Skin of body (tissue), 2 donors: ENCODE results near the gene BCO2. TPM values are rescaled to one million over a fixed set of nuclear protein-coding genes. Genes with fewer than 3 reads are reported as not detected.

ENCODE experiments used
- DNase-seq: peaks from one replicate; lab custom pipeline; 2025; lab: John Stamatoyannopoulos, UW
- total RNA-seq: library from RNA; depleted of rRNA; stranded (reverse); fragments of >200 nt; gene quantifications from one replicate; pipeline ENCODE4 v1.2.3, GENCODE V29; 2014

The BCO2 gene
- total RNA-seq, 1 donor from 2014 or later = 4.9 TPM

DNA sequence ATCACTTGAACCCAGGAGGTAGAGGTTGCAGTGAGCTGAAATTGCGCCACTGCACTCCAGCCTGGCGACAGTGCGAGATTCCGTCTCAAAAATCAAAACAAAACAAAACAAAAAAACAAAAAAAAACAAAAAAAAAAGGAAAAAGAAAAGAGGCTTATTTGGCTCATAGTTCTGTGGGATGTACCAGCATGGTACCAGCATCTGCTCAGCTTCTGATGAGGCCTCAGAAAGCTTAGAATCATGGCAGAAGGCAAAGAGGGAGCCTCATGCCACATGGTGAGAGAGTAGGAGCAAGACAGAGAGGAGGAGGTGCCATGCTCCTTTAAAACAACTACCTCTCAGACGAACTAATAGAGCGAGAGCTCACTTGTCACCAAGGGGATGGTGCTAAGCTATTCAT lies 40.3 kb downstream of the BCO2 start:
- no peak for DNase-seq

DNA sequence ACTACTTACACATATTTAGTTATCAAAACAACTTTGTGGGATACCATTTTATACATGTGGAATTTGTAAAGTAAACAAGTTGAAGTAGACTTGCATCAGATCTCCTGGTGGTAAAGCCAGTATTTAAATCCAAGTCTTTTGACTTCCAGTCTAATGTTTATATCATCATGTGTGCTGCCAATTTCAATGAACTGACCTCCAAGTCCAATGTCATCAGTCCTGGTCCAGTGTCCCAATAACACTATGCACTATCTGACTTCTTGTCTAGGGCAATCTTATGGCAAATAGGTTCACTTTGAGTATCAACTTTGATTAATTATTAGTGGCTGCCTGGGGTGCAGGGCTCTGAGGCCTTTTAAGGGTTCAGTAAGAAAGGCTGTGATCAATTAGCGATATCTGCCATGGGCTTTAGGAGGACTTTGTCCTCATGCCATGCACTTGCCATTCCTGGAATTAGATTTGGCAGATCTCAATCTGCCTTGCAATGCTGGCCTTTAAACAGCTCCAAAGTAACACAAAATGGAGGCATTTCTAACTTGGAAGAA lies 41.3 kb downstream of the BCO2 start:
- DNase-seq = no peak

DNA sequence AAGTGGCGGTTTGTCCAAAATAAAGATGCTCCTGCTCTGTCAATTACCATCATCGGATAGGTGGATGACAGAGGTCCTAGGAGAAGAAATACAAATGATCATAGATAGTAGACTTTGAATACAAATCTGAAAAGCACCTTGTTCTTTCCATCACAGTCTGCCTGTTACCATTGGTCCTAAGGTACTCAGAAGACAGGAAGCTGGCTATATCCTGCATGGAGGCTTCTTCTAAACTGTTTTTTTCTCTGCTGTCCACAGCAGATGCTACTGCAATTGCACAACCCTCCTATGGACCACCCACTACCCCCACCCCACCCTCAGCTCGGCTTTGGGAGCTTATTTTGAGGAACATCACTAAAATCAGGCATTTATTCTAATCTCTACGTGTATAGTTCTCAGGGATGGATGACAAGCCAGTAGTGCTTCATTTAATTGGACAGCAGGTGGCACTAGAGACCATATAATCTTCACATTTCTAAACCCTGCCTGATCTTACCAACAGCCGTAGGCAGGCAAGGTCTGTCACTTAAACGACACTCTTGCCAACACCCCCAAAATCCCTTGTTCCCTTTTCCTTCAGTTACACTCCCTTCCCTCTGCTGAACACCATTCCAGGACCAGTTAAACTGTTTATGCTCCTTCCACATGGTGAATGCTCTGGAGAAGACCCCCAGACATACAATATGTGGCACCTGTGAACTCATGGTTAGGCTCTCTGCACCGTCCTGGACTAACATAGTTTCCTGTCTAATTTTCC lies 44.3 kb downstream of the BCO2 start:
- peak; percentile 31 for DNase-seq

DNA sequence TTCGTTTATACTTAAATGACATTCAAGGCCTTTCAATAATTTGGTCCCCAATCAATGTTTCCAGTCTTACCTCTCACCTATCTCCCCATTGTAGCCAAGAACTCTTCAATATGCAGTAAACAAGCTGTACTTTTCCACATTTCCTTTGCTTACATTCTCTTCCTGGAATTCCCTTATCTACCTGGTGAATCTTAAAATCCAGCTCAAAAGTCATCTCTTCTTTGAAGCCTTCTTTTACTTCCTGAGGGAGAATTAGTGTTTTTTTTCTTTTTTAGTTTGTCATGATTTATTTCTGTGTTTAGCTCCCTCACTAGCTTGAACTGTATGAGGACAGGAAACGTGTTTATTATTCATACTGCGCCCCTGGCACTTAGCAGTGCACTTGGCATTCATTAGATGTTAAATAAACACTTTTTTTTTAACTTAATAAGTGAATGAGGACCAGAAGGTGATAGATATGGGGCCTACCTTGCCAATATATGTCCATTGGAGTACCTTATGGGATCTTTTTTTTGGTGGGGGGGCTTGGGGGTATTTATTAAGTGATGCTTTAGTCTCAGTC lies 46.0 kb downstream of the BCO2 start:
- no peak for DNase-seq

DNA sequence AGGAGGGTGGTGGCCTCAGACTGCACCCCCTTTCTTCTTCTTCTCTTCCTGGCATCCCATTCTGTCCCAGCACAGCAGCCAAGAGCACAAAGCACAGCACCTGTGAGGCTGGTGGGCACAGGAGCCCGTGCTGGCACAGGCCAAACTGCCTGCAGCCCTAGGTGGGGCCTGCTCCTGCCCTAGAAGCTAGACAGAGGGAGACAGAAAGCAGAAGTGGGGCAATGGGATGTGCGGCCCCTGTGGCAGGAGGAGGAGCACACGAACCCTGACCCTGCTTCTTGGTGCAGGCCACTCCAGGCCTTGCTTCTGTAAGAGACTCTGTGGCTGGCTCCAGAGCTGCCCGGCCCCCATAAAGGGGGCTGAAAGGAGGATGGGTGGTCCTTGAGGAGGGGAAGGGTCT lies 47.0 kb downstream of the BCO2 start:
- no peak for DNase-seq

DNA sequence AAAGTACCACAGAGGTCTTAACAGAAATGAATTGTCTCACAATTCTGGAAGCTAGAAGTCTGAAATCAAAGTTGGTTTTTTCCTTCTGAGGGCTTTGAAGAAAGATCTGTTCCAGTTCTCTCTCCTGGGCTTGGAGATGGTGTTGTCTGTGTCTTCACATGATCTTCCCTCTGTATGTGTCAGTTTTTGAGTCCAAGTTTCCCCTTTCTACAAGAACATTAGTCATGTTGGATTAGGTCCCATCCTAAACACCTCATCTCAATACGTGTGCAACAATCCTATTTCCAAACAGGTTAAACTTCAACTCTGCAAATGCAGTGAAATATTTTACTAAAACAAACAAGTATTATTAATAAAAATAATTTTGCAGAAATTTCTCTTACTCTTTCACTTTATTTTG lies 47.8 kb downstream of the BCO2 start:
- no peak for DNase-seq

DNA sequence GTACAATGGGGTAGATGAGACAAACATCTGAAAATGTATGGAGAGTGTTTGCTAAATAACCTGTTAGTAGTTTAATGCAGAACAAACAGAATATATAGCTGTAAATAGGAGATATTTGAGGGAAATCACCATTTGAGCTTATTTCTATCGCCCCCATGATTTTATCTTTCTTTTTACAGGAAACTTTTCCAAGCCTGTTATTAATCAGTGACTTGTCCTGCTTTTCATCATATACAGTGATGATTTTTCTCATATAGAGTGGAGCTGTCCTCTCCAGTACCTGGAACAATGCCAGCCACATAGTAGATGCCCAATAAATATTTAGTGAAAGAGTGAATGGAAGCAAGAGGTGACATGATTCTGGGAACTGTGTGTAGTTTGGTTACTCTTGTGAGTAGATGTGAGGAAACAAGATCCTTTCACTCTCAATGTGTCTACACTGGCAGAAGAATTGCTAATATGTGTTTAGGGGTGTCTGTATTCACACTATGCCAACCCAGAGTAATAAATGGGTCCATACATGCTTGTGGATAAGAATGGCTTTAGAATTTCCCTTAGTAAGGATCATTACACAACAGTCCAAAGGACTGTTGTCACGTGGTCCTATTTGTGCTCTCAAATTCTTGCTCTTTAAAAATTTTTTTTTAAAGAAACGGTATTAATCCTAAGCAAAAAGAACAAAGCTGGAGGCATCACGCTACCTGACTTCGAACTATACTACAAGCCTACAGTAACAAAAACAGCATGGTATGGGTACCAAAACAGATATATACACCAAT lies 48.6 kb downstream of the BCO2 start:
- no peak for DNase-seq

DNA sequence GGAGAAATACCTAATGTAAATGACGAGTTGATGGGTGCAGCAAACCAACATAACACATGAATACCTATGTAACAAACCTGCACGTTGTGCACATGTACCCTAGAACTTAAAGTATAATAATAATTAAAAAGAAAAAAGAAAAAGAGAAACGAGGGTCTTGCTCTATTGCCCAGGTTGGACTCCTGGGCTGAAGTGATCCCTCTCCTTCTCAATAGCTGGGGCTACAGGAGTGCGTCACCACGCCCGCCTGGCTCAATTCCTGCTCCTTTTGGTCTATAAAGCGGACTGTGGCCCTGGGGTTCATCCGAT lies 50.4 kb downstream of the BCO2 start:
- DNase-seq = no peak

DNA sequence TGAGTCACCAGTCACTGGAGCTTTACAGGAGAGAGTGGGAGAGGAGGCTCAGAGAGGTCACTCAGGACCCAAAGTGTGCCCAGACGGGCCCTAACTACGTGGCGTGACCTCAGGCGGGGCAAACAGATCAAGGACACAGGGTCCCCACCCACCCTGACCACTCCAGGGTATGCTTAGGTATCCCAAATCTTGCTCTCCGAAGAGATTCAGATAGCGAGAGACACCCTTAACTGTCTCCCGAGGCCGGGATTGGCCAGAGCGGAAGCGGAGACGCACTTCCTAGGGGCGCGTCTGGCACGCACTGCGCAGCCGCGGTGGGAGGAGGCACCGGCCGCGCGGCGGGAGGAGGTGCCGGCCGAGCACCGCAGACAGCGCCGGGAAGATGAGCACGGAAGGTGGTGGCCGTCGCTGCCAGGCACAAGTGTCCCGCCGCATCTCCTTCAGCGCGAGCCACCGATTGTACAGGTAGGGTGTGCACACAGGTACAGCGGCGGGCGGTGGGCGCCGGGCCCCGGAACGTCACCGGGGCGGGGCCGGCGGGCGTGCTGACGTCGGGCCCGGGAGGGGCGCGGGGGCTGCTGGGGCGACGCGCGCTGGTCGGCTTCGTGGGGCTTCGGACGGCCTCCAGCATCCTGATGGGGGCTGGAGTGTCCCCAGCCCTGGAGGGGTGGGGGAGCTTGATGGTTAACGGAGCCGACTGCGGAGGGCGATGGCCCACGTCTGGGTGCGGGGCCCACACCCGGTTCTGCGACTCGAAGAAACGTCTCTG lies 50.9 kb downstream of the BCO2 start, which contains the start of gene PTS:
PTS (plus strand) TSS at position 367 of the 769 bp plus-strand sequence; CDS start at position 383, 16 bp downstream.
- peak; percentile 83 for DNase-seq

DNA sequence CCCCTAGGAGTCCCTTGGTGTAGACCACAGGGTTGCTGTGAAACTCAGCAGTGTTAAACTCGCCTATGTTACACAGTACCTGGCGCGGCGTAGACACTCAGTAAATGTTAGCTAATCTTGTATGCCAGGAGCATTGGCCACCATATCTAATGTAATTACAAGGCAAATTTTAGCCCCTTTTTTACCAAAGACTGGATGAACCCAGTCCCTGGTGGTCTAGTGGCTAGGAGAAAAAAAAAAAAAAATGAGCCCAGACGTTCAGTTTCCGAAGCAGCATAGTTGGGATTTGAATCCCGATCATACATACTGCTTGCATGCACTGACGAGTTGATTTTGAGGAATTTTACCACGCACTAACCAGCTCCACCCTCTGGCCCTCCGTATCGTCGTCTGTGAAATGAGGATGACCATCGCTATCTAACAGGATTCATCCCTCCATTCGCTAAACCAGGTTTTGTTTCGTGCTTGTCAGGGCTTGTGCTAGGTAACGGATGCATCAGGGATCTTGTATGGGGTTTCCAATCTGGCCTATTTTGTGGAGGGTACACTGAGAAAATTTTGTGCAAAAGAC lies 51.6 kb downstream of the BCO2 start:
- no peak for DNase-seq

DNA sequence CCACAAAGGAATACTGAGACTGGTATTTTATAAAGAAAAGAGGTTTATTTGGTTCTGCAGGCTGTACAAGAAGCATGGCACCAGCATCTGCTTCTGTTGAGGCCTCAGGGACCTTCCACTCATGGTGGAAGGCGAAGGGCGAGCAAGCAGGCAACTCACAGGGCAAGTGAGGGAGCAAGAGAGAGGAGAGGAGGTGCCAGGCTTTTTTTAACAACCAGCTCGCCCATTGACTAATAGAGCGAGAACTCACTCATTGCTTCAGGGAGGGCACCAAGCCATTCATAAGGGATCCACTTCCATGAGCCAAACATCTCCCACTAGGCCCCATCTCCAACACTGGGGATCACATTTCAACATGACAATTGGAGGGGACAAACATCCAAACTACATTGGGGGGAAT lies 52.2 kb downstream of the BCO2 start:
- no peak for DNase-seq

DNA sequence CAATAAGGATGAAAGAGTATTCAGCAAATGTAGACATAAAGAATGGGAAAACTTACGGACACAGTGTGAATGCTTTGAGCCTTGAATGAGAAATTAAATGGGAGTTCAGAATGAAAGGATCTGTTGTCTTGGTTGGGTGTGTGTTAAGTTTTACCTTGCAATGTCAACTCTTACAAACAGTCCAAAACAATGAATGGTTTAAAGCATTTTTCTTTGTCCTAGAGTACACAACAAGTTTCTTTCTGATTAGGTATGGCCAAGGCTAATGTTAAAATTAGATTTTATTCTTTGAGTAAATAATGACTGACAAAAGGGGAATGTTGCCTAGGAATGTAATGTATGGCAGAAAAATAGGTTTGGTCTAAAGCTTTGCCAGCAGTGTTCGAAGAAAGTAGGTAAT lies 53.4 kb downstream of the BCO2 start:
- no peak for DNase-seq

DNA sequence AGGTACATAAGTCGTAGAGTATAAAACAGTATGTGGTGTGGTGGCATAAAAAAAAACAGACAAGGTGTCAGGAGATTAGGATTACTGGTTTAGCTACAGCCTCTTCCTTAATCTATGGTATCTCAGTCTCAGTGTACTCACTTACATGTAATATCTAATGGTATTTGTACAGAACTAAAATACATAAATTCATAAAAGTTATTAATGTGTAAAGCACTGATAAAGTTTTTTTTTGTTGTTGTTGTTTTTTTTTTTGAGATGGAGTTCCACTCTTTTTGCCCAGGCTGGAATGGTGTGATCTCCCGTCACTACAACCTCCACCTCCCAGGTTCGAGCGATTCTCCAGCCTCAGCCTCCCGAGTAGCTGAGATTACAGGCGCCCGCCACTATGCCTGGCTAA lies 53.8 kb downstream of the BCO2 start:
- DNase-seq = no peak

DNA sequence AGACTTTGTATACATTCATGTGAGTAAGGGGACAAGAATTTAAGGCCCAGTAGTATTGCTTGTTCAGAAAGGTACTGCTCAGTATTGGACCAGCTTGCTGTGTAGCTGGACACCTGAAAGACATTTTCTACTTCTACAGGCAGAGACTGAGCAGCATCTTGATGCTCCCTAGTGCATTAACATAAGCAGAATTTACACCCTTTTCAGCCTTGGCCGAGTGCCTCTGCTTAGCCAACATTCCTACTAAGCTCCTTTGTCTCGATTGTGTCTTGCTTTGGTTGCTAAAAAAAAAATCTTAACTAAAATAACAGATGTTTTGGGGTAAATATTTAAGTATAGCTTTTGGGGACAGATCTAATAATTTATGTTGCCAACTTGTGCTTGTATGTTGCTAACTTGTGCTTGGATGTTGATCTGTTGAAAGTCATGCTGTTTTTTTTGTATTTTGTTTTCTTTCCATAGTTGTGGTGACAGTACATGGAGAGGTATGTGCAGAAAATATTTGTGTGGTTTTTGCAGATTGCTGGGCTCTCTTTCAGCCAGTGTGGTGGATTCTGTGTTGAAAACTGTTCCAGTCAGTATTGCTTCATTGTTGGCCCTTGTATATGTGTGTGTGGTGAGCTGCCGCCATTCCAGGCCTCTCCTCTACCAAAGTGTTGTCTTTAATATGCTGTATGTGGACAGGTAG lies 54.6 kb downstream of the BCO2 start:
- DNase-seq = no peak

DNA sequence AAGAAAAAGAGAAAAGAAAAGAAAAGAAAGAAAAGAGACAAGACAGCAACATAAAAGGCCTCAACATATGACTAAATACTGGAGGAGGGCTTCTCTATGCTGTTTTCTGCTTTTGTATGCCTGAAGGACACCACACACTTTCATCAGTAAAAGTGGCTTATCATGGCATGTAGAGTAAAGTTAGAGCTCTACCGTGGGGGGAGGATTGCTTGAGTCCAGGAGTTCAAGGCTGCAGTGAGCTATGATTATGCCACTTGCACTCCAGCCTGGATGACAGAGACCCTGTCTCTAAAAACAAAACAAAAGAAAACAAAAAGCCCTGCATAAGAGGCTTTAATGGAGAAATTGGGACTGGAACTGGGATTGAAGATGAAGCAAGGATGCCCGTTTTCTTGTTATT lies 56.6 kb downstream of the BCO2 start:
- no peak for DNase-seq

DNA sequence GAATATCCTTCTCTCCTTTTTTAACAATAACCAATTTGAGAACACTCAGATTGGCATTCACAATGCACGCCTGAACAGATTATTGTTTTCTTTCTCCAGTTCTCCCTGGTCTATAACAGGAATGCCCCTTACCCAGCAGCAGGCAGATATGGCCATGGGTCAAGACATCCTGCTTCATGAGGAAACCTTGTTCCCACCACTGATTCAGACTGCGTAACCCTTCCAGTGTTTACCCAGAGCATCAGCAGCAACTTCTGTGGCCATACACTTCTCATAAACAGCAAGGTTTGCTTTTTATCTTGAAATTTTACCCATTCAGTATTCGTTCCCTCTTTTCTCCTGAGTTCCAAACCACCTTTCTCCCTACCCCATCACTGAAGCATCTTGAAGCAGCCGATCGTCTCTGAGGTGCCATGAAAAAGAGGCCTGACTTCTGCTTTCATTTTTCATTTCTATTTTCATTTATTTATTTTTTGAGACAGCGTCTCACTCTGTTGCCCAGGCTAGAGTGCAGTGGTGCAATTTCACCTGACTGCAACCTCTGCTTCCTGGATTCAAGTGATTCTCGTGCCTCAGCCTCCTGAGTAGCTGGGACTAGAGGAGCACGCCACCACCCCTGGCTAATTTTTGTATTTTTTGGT lies 60.6 kb downstream of the BCO2 start:
- DNase-seq = no peak

DNA sequence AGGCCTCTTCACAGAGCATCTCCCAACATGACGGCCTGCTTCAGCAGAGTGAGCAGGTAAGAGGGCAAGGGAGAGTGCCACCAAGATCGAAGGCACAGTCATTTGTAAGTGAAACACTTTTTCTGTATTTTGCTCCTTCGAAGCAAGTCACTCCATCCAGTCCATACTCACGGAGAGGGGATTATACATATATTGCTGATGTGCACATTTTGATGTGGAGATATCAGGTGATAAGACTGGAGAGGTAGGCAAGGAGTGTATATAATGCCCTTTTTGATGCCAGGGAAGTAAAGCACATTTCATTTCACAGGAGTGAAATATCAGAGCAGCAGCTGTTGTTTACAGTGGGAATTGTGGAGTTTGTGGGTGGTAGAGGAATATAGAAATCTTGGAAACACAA lies 62.1 kb downstream of the BCO2 start:
- no peak for DNase-seq

DNA sequence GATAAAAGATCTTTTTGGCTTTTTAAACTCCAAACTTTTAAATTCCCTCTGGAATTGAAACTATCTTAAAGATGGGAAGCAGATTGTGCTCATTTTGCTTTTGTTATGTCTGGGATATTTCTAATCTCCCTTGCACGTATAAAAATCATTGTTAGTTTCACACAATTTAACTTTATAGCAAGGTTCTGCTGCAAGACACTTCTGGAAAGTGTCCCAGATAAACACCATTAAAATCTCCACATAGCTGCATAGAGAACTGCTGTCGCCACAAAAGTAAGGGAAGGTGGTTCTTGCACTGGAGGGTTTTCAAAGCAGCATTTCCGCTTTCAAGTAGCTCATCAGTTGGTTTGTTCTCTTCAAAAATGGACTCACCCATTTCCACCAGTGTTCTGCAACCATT lies 62.7 kb downstream of the BCO2 start:
- DNase-seq = no peak

DNA sequence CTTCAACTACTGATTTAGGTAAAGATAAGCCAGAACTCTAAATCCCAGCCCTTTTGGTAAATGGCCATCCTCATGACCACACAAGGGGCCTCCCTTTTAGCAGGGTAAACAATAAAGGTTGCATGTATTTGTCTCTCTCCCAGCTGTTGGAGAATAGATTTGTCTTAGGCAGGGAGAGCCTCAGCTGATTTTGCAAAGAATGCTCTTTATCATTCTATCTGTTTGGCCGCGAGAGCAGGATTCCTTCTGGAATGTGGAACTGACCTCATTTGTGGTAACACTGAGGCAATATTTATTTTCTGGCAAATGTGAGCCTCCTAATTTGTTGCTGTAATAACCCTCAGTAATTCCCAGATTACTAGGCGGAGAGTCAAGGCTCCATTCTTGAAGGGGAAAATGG lies 66.2 kb downstream of the BCO2 start:
- DNase-seq = no peak

DNA sequence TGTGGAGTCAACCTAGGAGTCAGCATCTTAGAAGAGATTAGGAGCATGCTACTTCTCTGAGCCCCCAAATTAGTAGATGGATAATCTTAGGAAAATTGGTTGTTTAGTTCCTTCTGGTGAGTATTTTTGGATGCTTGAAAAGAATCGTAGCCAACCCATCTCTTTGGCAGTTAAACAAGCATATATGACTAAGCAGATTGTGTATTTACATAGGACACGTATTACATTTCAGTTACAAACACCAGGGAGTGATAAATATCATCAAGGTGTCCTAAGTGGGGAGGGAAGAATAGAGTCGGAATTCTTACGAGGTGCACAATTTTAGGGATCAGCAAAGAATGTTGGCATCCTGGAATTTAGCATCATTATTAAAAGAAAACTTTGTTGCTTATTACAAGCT lies 71.9 kb downstream of the BCO2 start:
- DNase-seq = no peak
